PFSK-1 (cell line): ENCODE measurements around the gene THBS4.

Experiments
- FOXP2 ChIP-seq: optimal IDR thresholded peaks from 2 replicates; pipeline ENCODE3; 2011; ENCODE audit warnings: borderline replicate concordance, control low read depth, inconsistent platforms; ENCODE audit not compliant: insufficient read depth; ENCODE audit errors: extremely low read length, extremely low read depth
- POLR2AphosphoS5 ChIP-seq: IDR thresholded peaks from 2 replicates; pipeline ENCODE4 v1.6.1; 2012; ENCODE audit warnings: low read depth, mild to moderate bottlenecking, control low read depth, low read length, moderate library complexity
- SIN3A ChIP-seq: IDR thresholded peaks from 2 replicates; pipeline ENCODE4 v1.6.1; 2012; ENCODE audit warnings: mild to moderate bottlenecking, low read length, moderate library complexity, borderline replicate concordance; ENCODE audit not compliant: insufficient read depth
- TAF1 ChIP-seq: IDR thresholded peaks from 2 replicates; pipeline ENCODE4 v1.6.1; 2012; ENCODE audit warnings: low read length, control low read depth, borderline replicate concordance; ENCODE audit not compliant: insufficient read depth
- TF ChIP-seq, protein P1 (sequence below), 2 experiments: IDR thresholded peaks; 2 replicates each; pipeline versions ENCODE4 v1.6.1 to v1.8.0; 2011 to 2012; ENCODE audit warnings: low read depth in 2 of 2, low read length in 2 of 2, control low read depth in 1 of 2, inconsistent platforms in 1 of 2, mild to moderate bottlenecking in 1 of 2, moderate library complexity in 1 of 2; ENCODE audit not compliant: insufficient read depth in 1 of 2

THBS4 gene

DNA sequence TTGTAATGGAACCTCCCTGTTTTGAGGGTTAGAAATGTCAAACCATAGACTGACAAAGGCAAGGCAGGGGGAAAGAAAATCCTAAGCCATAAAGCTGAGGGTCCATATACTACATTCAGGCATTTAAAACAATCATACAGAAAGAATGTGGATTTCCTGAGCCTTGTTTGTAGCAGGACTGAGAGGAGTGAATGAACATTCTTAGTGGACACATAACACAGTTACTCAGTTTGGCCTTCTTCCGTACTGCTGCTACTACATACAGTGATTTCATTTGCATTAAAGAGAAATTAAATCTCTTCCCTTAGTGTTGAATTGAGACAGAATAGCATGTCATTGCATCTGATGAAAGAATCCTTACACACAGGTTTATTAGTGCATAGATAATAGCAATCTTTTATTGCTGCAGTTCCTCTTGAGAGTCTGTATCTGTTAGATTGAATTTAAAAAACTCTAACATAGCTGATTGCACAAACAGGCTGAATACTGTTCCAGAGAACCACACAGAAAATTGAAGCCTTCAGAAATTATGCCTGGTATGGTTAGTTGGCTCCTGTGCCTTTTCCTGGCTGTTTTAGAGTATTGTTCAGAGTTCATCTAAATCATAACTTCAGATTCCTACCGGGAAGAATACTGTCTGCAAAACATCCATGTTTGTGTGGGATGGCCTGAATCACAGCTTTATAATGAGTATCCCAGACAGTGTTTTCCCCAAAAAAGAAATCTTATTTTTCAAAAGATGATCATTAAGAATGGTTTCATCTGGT, 42.1 kb upstream of the THBS4 start:
- TF ChIP-seq, protein P1, sequence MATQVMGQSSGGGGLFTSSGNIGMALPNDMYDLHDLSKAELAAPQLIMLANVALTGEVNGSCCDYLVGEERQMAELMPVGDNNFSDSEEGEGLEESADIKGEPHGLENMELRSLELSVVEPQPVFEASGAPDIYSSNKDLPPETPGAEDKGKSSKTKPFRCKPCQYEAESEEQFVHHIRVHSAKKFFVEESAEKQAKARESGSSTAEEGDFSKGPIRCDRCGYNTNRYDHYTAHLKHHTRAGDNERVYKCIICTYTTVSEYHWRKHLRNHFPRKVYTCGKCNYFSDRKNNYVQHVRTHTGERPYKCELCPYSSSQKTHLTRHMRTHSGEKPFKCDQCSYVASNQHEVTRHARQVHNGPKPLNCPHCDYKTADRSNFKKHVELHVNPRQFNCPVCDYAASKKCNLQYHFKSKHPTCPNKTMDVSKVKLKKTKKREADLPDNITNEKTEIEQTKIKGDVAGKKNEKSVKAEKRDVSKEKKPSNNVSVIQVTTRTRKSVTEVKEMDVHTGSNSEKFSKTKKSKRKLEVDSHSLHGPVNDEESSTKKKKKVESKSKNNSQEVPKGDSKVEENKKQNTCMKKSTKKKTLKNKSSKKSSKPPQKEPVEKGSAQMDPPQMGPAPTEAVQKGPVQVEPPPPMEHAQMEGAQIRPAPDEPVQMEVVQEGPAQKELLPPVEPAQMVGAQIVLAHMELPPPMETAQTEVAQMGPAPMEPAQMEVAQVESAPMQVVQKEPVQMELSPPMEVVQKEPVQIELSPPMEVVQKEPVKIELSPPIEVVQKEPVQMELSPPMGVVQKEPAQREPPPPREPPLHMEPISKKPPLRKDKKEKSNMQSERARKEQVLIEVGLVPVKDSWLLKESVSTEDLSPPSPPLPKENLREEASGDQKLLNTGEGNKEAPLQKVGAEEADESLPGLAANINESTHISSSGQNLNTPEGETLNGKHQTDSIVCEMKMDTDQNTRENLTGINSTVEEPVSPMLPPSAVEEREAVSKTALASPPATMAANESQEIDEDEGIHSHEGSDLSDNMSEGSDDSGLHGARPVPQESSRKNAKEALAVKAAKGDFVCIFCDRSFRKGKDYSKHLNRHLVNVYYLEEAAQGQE (IDR thresholded peaks at IDR 0.05; ENCODE audit: insufficient read depth in 1 of 2, low read depth in 2 of 2, low read length in 2 of 2), result no peak
- TF ChIP-seq SIN3A, result no peak
- TF ChIP-seq POLR2AphosphoS5, result no peak
- TF ChIP-seq TAF1, result no peak
- no peak for TF ChIP-seq FOXP2

DNA sequence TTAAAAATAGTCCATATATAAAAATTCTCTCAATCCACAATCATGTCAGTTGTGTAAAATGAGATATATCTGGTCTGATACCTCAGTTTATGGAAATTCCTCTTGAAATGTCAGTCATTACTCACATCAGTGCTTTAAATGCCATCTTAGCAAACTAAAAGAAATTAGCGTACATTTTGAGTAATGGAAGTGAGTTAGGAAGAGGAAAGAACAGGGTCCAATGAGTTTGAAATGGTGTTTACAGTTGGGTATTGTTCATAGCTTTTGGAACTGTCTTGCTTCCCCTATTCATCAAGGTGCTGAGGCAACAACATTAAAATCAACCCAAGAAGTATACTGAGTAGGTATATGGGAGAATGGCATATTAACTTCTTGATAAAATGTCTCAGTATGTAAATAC, 35.4 kb upstream of the THBS4 start:
- TF ChIP-seq POLR2AphosphoS5 (no peak), TAF1 (no peak), FOXP2 (no peak)
- TF ChIP-seq, protein P1 (IDR thresholded peaks at IDR 0.05; ENCODE audit: insufficient read depth in 1 of 2, low read depth in 2 of 2, low read length in 2 of 2), result no peak

DNA sequence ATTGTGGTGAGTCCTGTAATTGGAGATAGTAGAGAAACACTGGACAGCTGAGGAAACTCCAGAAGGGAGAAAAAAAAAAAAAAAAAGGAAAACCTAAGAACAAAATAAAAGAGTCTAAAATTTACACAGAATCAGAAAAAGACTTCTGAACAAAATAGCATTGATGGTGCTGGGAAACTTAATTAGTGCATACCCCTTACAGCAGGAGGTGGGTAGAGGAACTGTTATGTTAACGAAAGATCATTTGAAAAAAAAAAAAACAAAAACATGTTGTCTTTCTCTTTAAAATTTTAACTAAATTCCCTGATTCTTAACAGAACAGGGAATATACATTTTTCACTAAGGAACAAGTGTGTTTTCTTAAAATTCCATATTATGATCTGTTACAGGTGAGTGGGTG, 32.5 kb upstream of the THBS4 start:
- TF ChIP-seq FOXP2 (no peak), SIN3A (no peak), POLR2AphosphoS5 (no peak), TAF1 (no peak)
- TF ChIP-seq, protein P1 (IDR thresholded peaks at IDR 0.05; ENCODE audit: insufficient read depth in 1 of 2, low read depth in 2 of 2, low read length in 2 of 2), result no peak

DNA sequence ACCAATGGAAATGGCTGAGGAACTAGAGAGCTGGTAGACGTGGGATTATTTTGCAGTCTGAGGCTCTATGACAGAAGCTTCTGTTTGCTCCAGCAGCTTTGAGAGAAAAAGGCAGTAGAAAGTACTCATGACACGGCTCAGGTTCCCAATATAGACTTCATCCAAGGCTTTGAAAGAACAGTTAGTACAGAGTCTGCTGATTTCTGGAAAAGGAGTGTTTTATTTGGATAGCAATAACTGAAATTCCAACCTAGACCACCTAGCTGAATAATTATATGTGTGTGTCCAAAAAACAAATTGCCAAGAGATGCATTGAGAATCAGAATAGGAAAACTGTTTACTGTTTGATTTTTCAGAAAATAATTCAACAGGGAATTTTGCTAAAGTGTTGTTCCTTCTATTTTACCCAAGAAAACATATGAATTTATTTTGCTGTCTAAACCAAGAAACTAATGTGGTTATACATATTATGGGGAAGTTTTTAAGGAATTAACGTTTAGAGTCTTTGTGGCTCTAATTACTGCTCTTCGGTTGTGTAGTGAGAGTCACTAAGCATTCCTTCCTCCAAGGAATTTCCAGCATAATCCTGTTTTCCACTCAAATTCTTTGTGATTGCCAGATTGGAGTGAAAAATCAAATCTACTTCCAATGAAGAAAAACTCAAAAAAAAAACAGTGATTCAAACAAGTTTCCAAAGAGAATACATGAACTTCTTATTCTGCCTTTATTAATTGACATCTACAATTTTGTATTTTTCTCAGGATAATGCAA, 26.0 kb upstream of the THBS4 start:
- TF ChIP-seq, protein P1 (IDR thresholded peaks at IDR 0.05; ENCODE audit: insufficient read depth in 1 of 2, low read depth in 2 of 2, low read length in 2 of 2), result no peak
- TF ChIP-seq TAF1, result no peak
- TF ChIP-seq POLR2AphosphoS5, result no peak
- TF ChIP-seq FOXP2, result no peak
- no peak for TF ChIP-seq SIN3A
